K562 (cell line): ENCODE data around the gene MBD6. TPM values are rescaled to one million over a fixed set of nuclear protein-coding genes. Genes with fewer than 3 reads are reported as not detected.

Experiments used
- BACH1 ChIP-seq: fragments of 200-800 bp; sonication (Bioruptor generic); IDR thresholded peaks from 2 replicates; pipeline ENCODE4 v1.6.1; 2016; ENCODE audit warnings: missing genetic modification characterization, missing compliant biosample characterization
- BRD9 ChIP-seq: fragments of 450-650 bp; IDR thresholded peaks from 2 replicates; pipeline ENCODE4 v1.6.1; 2018; ENCODE audit warnings: low read depth; ENCODE audit not compliant: partially characterized antibody
- ETV5 ChIP-seq: sonication (generic); formaldehyde crosslinking; IDR thresholded peaks from 2 replicates; pipeline ENCODE4 v1.4.0; 2020; ENCODE audit warnings: low read depth, mild to moderate bottlenecking, missing genetic modification reagents
- ETV6 ChIP-seq, 3 experiments: fragments of 150-350 bp in 1 of 3; sonication (generic) in 1 of 3; formaldehyde crosslinking in 1 of 3; IDR thresholded peaks; 2 replicates each; pipeline versions ENCODE4 v1.6.1 to v1.8.0; 2014 to 2022; ENCODE audit warnings: borderline replicate concordance in 2 of 3, low read depth in 2 of 3, antibody characterized with exemption in 1 of 3, low read length in 1 of 3, mild to moderate bottlenecking in 1 of 3, missing genetic modification reagents in 1 of 3
- EZH2 ChIP-seq: IDR thresholded peaks from 2 replicates; pipeline ENCODE4 v1.6.1; 2012; ENCODE audit warnings: low read depth, mild to moderate bottlenecking, inconsistent platforms, low read length, borderline replicate concordance
- MTA1 ChIP-seq: fragments of 450-650 bp; IDR thresholded peaks from 2 replicates; pipeline ENCODE4 v1.6.1; 2017; ENCODE audit warnings: borderline replicate concordance
- NR3C1 ChIP-seq: sonication (generic); formaldehyde crosslinking; IDR thresholded peaks from 2 replicates; pipeline ENCODE4 v1.8.1; 2022; ENCODE audit warnings: missing genetic modification reagents
- SETDB1 ChIP-seq: IDR thresholded peaks from one replicate; pipeline ENCODE4 v1.6.1; 2012; ENCODE audit warnings: low read length, control low read depth, inconsistent platforms
- TAF7 ChIP-seq: fragments of 450-650 bp; IDR thresholded peaks from 2 replicates; pipeline ENCODE4 v1.6.1; 2016; ENCODE audit warnings: missing genetic modification characterization, missing compliant biosample characterization
- ZC3H4 ChIP-seq: sonication (generic); formaldehyde crosslinking; IDR thresholded peaks from 2 replicates; pipeline ENCODE4 v1.9.0; 2021; ENCODE audit warnings: missing genetic modification reagents, borderline replicate concordance
- ZNF384 ChIP-seq: IDR thresholded peaks from 2 replicates; pipeline ENCODE4 v1.6.1; 2012; ENCODE audit warnings: low read depth, low read length, improper control_type of control experiment
- ZNF436 ChIP-seq: fragments of 250-450, 450-650 bp; sonication (Bioruptor Pico); formaldehyde crosslinking; IDR thresholded peaks from 2 replicates; pipeline ENCODE4 v1.7.0; 2020; ENCODE audit warnings: mild to moderate bottlenecking
- ZNF561 ChIP-seq: fragments of 450-650 bp; formaldehyde crosslinking; conservative IDR thresholded peaks from 2 replicates; pipeline ENCODE4 v1.4.0; 2020; ENCODE audit warnings: mild to moderate bottlenecking, moderate library complexity
- ZNF583 ChIP-seq: fragments of 250-450 bp; sonication (Bioruptor Pico); IDR thresholded peaks from 2 replicates; pipeline ENCODE4 v1.4.0; 2020
- ZNF717 ChIP-seq: fragments of 250-450 bp; sonication (Bioruptor Pico); IDR thresholded peaks from 2 replicates; pipeline ENCODE4 v1.5.0; 2021
- polyA plus RNA-seq, 8 experiments: library from polyadenylated mRNA; depleted of rRNA in 4 of 8; stranded (reverse) in 5 of 8; unstranded in 3 of 8; fragments of >200 nt; fragmentation: Nextera tagmentation in 2 of 8; fragmentation: Illumina TruSeq in 1 of 8; extraction: Ambion mirVana in 2 of 8; extraction: Trizol in 1 of 8; gene quantifications; 2 replicates each; pipeline versions ENCODE4 v1.2.1 to v1.2.3, GENCODE V29; 2011 to 2014; ENCODE audit warnings: inconsistent platforms in 1 of 8, missing spikeins in 1 of 8
- total RNA-seq, 7 experiments: library from RNA; depleted of rRNA in 6 of 7; stranded (reverse); fragments of >200 nt in 6 of 7; fragmentation: Illumina TruSeq in 2 of 7; extraction: Trizol in 2 of 7; gene quantifications; 2 replicates each; pipeline versions ENCODE4 v1.2.1 to v1.2.3, GENCODE V29; 2011 to 2021; ENCODE audit warnings: low replicate concordance in 1 of 7
- TF ChIP-seq, protein P1 (sequence below): fragments of 450-650 bp; IDR thresholded peaks from 2 replicates; pipeline ENCODE4 v1.6.1; 2016; ENCODE audit warnings: missing biosample characterization, missing genetic modification characterization
- TF ChIP-seq, protein P2 (sequence below), 3 experiments: IDR thresholded peaks in 2 of 3; conservative IDR thresholded peaks in 1 of 3; 2 replicates each; pipeline ENCODE4 v1.5.1; 2011 to 2012; ENCODE audit warnings: low read length in 3 of 3, mild to moderate bottlenecking in 3 of 3, control low read depth in 2 of 3, improper control_type of control experiment in 1 of 3, inconsistent platforms in 1 of 3, low read depth in 1 of 3, mixed read lengths in 1 of 3, moderate library complexity in 1 of 3; ENCODE audit not compliant: insufficient read depth in 2 of 3
- TF ChIP-seq, protein P3 (sequence below): fragments of 200-800 bp; sonication (Bioruptor generic); IDR thresholded peaks from 2 replicates; pipeline ENCODE4 v1.6.1; 2017; ENCODE audit warnings: missing genetic modification characterization, missing compliant biosample characterization
- TF ChIP-seq, protein P4 (sequence below): fragments of 250-450 bp; sonication (Bioruptor Pico); IDR thresholded peaks from 2 replicates; pipeline ENCODE4 v1.5.1; 2021; ENCODE audit warnings: mild to moderate bottlenecking

The MBD6 gene
- total and polyA plus RNA-seq, 9 of the 15 experiments (the other 6 are each of a cell fraction or from before 2014, with no cell fraction given) = 2.0 to 54.8 (median 3.8) TPM

DNA sequence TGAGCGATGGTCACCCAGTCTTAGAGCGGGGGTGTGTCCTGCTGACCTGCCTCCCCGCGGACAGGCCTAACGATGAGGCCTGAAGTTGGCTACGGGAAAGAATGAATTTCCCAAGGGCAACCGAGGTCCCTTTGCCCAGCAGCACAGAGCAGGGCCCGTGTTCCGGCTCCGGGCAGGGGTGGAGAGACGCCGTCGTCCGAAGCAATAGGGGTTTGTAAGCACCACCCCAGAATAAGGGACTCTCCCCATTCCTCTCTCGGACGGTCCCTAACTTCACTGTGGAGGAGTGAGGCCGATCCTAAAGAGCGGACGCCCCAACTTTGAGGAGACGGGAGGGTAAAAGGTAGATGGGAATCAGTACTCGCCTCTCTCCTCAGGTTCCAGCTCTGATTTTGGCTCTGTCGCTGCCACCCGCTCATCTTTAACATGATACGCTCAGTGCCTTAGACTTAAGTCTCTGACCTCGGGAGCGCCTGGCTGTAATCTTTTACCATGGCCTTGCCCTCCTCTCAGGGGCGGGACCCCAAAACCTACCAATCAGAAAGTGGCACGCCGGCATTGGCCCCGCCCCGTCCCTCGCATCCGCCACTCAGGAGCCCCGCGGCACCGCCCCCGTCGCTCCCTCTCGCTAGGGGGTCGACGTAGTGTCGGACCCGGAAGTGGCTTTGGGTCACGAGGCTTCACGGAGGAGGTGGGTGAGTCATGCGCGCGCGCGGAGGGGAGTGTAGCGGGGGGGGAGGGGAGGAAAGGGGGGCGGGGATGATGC is 2.4 kb upstream of the MBD6 start, which contains the start of gene DDIT3 (continued):
- TF ChIP-seq, protein P1, sequence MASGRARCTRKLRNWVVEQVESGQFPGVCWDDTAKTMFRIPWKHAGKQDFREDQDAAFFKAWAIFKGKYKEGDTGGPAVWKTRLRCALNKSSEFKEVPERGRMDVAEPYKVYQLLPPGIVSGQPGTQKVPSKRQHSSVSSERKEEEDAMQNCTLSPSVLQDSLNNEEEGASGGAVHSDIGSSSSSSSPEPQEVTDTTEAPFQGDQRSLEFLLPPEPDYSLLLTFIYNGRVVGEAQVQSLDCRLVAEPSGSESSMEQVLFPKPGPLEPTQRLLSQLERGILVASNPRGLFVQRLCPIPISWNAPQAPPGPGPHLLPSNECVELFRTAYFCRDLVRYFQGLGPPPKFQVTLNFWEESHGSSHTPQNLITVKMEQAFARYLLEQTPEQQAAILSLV (tag) = no peak
- TF ChIP-seq, protein P2, sequence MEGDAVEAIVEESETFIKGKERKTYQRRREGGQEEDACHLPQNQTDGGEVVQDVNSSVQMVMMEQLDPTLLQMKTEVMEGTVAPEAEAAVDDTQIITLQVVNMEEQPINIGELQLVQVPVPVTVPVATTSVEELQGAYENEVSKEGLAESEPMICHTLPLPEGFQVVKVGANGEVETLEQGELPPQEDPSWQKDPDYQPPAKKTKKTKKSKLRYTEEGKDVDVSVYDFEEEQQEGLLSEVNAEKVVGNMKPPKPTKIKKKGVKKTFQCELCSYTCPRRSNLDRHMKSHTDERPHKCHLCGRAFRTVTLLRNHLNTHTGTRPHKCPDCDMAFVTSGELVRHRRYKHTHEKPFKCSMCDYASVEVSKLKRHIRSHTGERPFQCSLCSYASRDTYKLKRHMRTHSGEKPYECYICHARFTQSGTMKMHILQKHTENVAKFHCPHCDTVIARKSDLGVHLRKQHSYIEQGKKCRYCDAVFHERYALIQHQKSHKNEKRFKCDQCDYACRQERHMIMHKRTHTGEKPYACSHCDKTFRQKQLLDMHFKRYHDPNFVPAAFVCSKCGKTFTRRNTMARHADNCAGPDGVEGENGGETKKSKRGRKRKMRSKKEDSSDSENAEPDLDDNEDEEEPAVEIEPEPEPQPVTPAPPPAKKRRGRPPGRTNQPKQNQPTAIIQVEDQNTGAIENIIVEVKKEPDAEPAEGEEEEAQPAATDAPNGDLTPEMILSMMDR (IDR thresholded peaks at IDR 0.05 in 2 of 3, conservative IDR thresholded peaks at IDR 0.05 in 1 of 3; ENCODE audit: insufficient read depth in 2 of 3, low read depth in 1 of 3, low read length in 3 of 3) = 0 out of 6 replicates have a peak, but pooled peaks of 1 of the 3 experiments have one; percentile 1
- no peak for TF ChIP-seq ETV5 (CRISPR knock-in tag)
- no peak for TF ChIP-seq EZH2
- 0 out of 2 replicates have a peak, but pooled peaks have one; percentile 46 for TF ChIP-seq ZNF561 (CRISPR knock-in tag)
- no peak for TF ChIP-seq ZNF583 (CRISPR knock-in tag)
- TF ChIP-seq ETV6 (IDR thresholded peaks at IDR 0.05; ENCODE audit: borderline replicate concordance in 1 of 2, low read depth in 2 of 2, low read length in 1 of 2) = no peak
- TF ChIP-seq ETV6 (CRISPR knock-in tag; IDR thresholded peaks at IDR 0.05; ENCODE audit: borderline replicate concordance) = no peak
- no peak for TF ChIP-seq NR3C1 (CRISPR knock-in tag)
- TF ChIP-seq SETDB1 = no peak
- no peak for TF ChIP-seq BRD9
- TF ChIP-seq BACH1 (tag) = no peak
- peak; percentile 84; the same call in 1 of the 2 replicates for TF ChIP-seq ZNF717 (CRISPR knock-in tag)
- TF ChIP-seq, protein P3, sequence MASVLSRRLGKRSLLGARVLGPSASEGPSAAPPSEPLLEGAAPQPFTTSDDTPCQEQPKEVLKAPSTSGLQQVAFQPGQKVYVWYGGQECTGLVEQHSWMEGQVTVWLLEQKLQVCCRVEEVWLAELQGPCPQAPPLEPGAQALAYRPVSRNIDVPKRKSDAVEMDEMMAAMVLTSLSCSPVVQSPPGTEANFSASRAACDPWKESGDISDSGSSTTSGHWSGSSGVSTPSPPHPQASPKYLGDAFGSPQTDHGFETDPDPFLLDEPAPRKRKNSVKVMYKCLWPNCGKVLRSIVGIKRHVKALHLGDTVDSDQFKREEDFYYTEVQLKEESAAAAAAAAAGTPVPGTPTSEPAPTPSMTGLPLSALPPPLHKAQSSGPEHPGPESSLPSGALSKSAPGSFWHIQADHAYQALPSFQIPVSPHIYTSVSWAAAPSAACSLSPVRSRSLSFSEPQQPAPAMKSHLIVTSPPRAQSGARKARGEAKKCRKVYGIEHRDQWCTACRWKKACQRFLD (CRISPR knock-in tag) = no peak
- no peak for TF ChIP-seq ZNF384
- peak; percentile 100 for TF ChIP-seq ZC3H4 (CRISPR knock-in tag)
- 0 out of 2 replicates have a peak, but pooled peaks have one; percentile 62 for TF ChIP-seq ZNF436
- peak; percentile 96 for TF ChIP-seq TAF7 (tag)
- no peak for TF ChIP-seq MTA1
- TF ChIP-seq, protein P4, sequence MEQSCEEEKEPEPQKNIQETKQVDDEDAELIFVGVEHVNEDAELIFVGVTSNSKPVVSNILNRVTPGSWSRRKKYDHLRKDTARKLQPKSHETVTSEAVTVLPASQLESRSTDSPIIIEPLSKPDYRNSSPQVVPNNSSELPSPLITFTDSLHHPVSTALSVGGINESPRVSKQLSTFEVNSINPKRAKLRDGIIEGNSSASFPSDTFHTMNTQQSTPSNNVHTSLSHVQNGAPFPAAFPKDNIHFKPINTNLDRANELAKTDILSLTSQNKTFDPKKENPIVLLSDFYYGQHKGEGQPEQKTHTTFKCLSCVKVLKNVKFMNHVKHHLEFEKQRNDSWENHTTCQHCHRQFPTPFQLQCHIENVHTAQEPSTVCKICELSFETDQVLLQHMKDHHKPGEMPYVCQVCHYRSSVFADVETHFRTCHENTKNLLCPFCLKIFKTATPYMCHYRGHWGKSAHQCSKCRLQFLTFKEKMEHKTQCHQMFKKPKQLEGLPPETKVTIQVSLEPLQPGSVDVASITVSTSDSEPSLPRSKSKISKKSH (CRISPR knock-in tag) = no peak
